SK-N-SH (cell line): ENCODE data around the gene COL15A1. TPM values are rescaled to one million over a fixed set of nuclear protein-coding genes. Genes with fewer than 3 reads are reported as not detected.

ENCODE experiments used
- CTCF ChIA-PET: fragments of 300-600, 350-600 bp; formaldehyde crosslinking; extraction: SDS; loops from one replicate; lab custom pipeline; 2021; lab: Yijun Ruan, JAX
- POLR2A ChIA-PET: fragments of 350-600 bp; sonication (Branson Sonifier 250); formaldehyde crosslinking; extraction: SDS; loops from one replicate; lab custom pipeline; 2020; ENCODE audit warnings: antibody characterized with exemption, inconsistent platforms; lab: Yijun Ruan, JAX
- DNase-seq: peaks from one replicate; pipeline ENCODE4 v3.0.0; 2012
- H2AFZ ChIP-seq: fragments of 200-600 bp; sonication (generic); 2 replicates; pipeline ENCODE4 v1.8.1; 2016; ENCODE audit warnings: antibody characterized with exemption, mild to moderate bottlenecking, low read depth
- H3F3A ChIP-seq: fragments of 200-600 bp; sonication (generic); replicated peaks from 2 replicates; pipeline ENCODE3; 2016; ENCODE audit warnings: antibody characterized with exemption, mild to moderate bottlenecking; ENCODE audit not compliant: insufficient read depth
- H3K27ac ChIP-seq, 2 experiments: fragments of 200-500 bp in 1 of 2; fragments of 200-600 bp in 1 of 2; sonication (Bioruptor generic) in 1 of 2; sonication (generic), shearing (Covaris generic) in 1 of 2; 2 replicates each; pipeline versions ENCODE4 v1.5.1 to v1.6.1; 2014 to 2016; ENCODE audit warnings: low read depth in 2 of 2, inconsistent platforms in 1 of 2, low read length in 1 of 2, mild to moderate bottlenecking in 1 of 2, mixed read lengths in 1 of 2
- H3K27me3 ChIP-seq: fragments of 200-600 bp; sonication (generic), shearing (Covaris generic); 2 replicates; pipeline ENCODE4 v1.6.1; 2016; ENCODE audit warnings: mixed run types; ENCODE audit not compliant: insufficient read depth
- H3K36me3 ChIP-seq, 2 experiments: fragments of 200-500 bp in 1 of 2; fragments of 200-600 bp in 1 of 2; sonication (Bioruptor generic) in 1 of 2; sonication (generic) in 1 of 2; replicated peaks in 1 of 2; 2 replicates each; pipeline versions ENCODE3 to v1.5.1; 2014 to 2016; ENCODE audit warnings: low read length in 1 of 2, mild to moderate bottlenecking in 1 of 2; ENCODE audit not compliant: insufficient read depth in 2 of 2, control insufficient read depth in 1 of 2
- H3K4me1 ChIP-seq, 2 experiments: fragments of 200-500 bp in 1 of 2; fragments of 200-600 bp in 1 of 2; sonication (Bioruptor generic) in 1 of 2; sonication (generic), shearing (Covaris generic) in 1 of 2; 2 replicates each; pipeline versions ENCODE4 v1.5.1 to v1.6.1; 2014 to 2016; ENCODE audit warnings: low read depth in 1 of 2, low read length in 1 of 2, mixed run types in 1 of 2; ENCODE audit not compliant: insufficient read depth in 2 of 2, control insufficient read depth in 1 of 2
- H3K4me2 ChIP-seq: fragments of 200-600 bp; sonication (generic), shearing (Covaris generic); 2 replicates; pipeline ENCODE4 v1.6.1; 2017; ENCODE audit warnings: mixed run types
- H3K4me3 ChIP-seq, 2 experiments: fragments of 200-500 bp in 1 of 2; fragments of 200-600 bp in 1 of 2; sonication (Bioruptor generic) in 1 of 2; sonication (generic), shearing (Covaris generic) in 1 of 2; 2 replicates each; pipeline versions ENCODE4 v1.5.1 to v1.8.1; 2014 to 2016; ENCODE audit warnings: low read depth in 2 of 2, inconsistent platforms in 1 of 2, low read length in 1 of 2, mild to moderate bottlenecking in 1 of 2, mixed read lengths in 1 of 2, moderate library complexity in 1 of 2
- H3K79me2 ChIP-seq: fragments of 200-600 bp; sonication (generic); 2 replicates; pipeline ENCODE4 v1.8.1; 2017; ENCODE audit warnings: mild to moderate bottlenecking; ENCODE audit not compliant: insufficient read depth
- H3K9ac ChIP-seq: fragments of 200-600 bp; sonication (generic); 2 replicates; pipeline ENCODE4 v1.6.1; 2017; ENCODE audit warnings: mixed run types
- H3K9me2 ChIP-seq: fragments of 200-600 bp; sonication (generic); 2 replicates; pipeline ENCODE4 v1.6.1; 2017; ENCODE audit warnings: mixed run types
- H3K9me3 ChIP-seq: fragments of 200-600 bp; sonication (generic); 2 replicates; pipeline ENCODE4 v1.6.1; 2017; ENCODE audit warnings: mixed run types, mild to moderate bottlenecking, moderate library complexity
- H4K20me1 ChIP-seq: fragments of 200-600 bp; sonication (generic); 2 replicates; pipeline ENCODE4 v1.6.1; 2017; ENCODE audit warnings: mild to moderate bottlenecking, mixed run types; ENCODE audit not compliant: insufficient read depth
- EP300 ChIP-seq, 2 experiments: IDR thresholded peaks; 2 replicates each; pipeline versions ENCODE4 v1.4.0 to v1.6.1; 2012; ENCODE audit warnings: borderline replicate concordance in 1 of 2, low read depth in 1 of 2, low read length in 1 of 2
- EZH2phosphoT487 ChIP-seq: fragments of 200-600 bp; sonication (generic); IDR thresholded peaks from 2 replicates; pipeline ENCODE4 v1.6.1; 2017; ENCODE audit warnings: low read depth, mixed run types, mild to moderate bottlenecking, antibody characterized with exemption, moderate library complexity, borderline replicate concordance
- FOSL2 ChIP-seq: IDR thresholded peaks from 2 replicates; pipeline ENCODE4 v1.4.0; 2012; ENCODE audit warnings: low read depth, mild to moderate bottlenecking, moderate library complexity, borderline replicate concordance
- FOXJ3 ChIP-seq: sonication (generic); formaldehyde crosslinking; IDR thresholded peaks from 2 replicates; pipeline ENCODE4 v1.5.1; 2020; ENCODE audit warnings: mild to moderate bottlenecking, missing genetic modification reagents
- GATA2 ChIP-seq: sonication (generic); formaldehyde crosslinking; IDR thresholded peaks from 2 replicates; pipeline ENCODE4 v1.5.0; 2020; ENCODE audit warnings: mild to moderate bottlenecking, missing genetic modification reagents
- JUND ChIP-seq: IDR thresholded peaks from 2 replicates; pipeline ENCODE4 v1.4.0; 2012
- NFIC ChIP-seq: IDR thresholded peaks from 2 replicates; pipeline ENCODE4 v1.4.0; 2012; ENCODE audit warnings: borderline replicate concordance
- RAD21 ChIP-seq: IDR thresholded peaks from 2 replicates; pipeline ENCODE4 v1.6.1; 2012; ENCODE audit warnings: mild to moderate bottlenecking, low read length
- SIN3A ChIP-seq: IDR thresholded peaks from 2 replicates; pipeline ENCODE4 v1.6.1; 2012; ENCODE audit warnings: low read depth, mild to moderate bottlenecking, low read length, moderate library complexity, borderline replicate concordance
- SMC3 ChIP-seq: IDR thresholded peaks from 2 replicates; pipeline ENCODE4 v1.6.1; 2012; ENCODE audit warnings: low read depth, low read length, improper control_type of control experiment
- TCF12 ChIP-seq: IDR thresholded peaks from 2 replicates; pipeline ENCODE4 v1.4.0; 2012
- USF1 ChIP-seq: IDR thresholded peaks from 2 replicates; pipeline ENCODE4 v1.4.0; 2012; ENCODE audit warnings: low read depth, borderline replicate concordance
- YY1 ChIP-seq: IDR thresholded peaks from 2 replicates; pipeline ENCODE4 v1.4.0; 2012; ENCODE audit warnings: low read depth, mild to moderate bottlenecking
- WGBS: methylation state at CpG from one replicate; pipeline ENCODE4 v1.1.6; 2017; ENCODE audit warnings: low lambda C conversion rate; 5-methylcytosine and 5-hydroxymethylcytosine counted together
- polyA plus RNA-seq, 3 experiments: library from polyadenylated mRNA; depleted of rRNA; stranded (reverse); fragments of >200 nt; gene quantifications; 2 replicates each; pipeline ENCODE4 v1.2.3, GENCODE V29; 2012
- TF ChIP-seq, protein P1 (sequence below): fragments of 150-350 bp; IDR thresholded peaks from 2 replicates; pipeline ENCODE4 v1.6.1; 2017; ENCODE audit warnings: antibody characterized with exemption, low read length, low read depth, borderline replicate concordance
- TF ChIP-seq, protein P2 (sequence below): IDR thresholded peaks from 2 replicates; pipeline ENCODE4 v1.4.0; 2012; ENCODE audit warnings: low read depth

Gene COL15A1
- polyA plus RNA-seq, 1 of the 3 experiments (the other 2 are of a cell fraction), result 0.84 TPM

DNA sequence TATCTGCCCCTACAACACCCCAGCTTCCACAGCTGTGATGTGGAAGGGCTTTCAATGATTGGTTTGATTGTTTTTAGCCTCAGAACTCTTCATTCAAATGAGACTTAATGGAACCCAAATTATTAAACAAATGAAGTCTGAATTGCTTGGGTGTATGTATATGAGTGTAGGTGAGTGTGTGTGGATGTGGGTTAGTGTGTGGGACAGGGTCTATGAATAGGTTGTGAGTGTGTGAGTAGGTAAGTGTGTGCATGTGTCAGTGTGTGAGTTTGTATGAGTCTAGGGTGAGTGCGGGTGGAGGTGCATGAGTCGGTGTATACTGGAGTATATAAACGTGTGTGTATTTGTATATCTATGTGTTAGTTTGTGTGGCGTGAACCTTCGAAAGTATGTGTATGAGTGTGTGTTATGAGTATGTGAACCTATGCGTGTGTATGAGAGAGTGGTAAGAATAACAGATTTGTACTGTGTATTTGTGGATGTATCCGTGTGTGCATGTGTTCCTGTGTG is 26.9 kb downstream of the COL15A1 start (continued):
- TF ChIP-seq GATA2, result no peak
- no peak for TF ChIP-seq USF1
- TF ChIP-seq, protein P1, sequence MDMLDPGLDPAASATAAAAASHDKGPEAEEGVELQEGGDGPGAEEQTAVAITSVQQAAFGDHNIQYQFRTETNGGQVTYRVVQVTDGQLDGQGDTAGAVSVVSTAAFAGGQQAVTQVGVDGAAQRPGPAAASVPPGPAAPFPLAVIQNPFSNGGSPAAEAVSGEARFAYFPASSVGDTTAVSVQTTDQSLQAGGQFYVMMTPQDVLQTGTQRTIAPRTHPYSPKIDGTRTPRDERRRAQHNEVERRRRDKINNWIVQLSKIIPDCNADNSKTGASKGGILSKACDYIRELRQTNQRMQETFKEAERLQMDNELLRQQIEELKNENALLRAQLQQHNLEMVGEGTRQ, result no peak
- TF ChIP-seq FOXJ3 (CRISPR knock-in tag), result no peak
- TF ChIP-seq EZH2phosphoT487, result no peak
- TF ChIP-seq YY1, result no peak
- TF ChIP-seq, all 33 proteins: peak for 0

- POLR2A ChIA-PET, result no interaction called here
- H3K27me3 ChIP-seq, result no peaks in the 10 kb centered on the region
Observed at GRCh38 chr9:98971168-98971914, 27.6 kb downstream of the COL15A1 start.

More at GRCh38 chr9:98971168-98971914, 27.6 kb downstream of the COL15A1 start:
- Histone ChIP-seq H3K36me3 (no peaks in the 10 kb centered on the region), H3K9ac (peak overlapping the region; percentile 20; the same call in 1 of the 2 replicates), H3K27ac (peak overlapping the region in 1 of 2 experiments; percentile 79; a peak in 2 of 4 replicates), H3K4me2 (peak overlapping the region; percentile 59), H3K9me3 (no peaks in the 10 kb centered on the region), H3K4me3 (no peak overlapping the region), H3K79me2 (no peaks in the 10 kb centered on the region), H3K4me1 (peaks cover 4 to 5% of the 10 kb centered on the region in 2 experiments; a peak in 1 of 4 replicates), H2AFZ (no peak overlapping the region), H3F3A (no peaks in the 10 kb centered on the region), H4K20me1 (no peaks in the 10 kb centered on the region), H3K9me2 (no peaks in the 10 kb centered on the region)
- CTCF ChIA-PET, result no interaction called here
- DNase-seq, result no peak
- TF ChIP-seq RAD21 (no peak), SMC3 (no peak), SIN3A (0 out of 2 replicates have a peak, but pooled peaks have one; percentile 28), NFIC (no peak), EP300 (IDR thresholded peaks at IDR 0.05; ENCODE audit: borderline replicate concordance in 1 of 2, low read depth in 1 of 2, low read length in 1 of 2) (0 out of 4 replicates have a peak, but pooled peaks of 1 of the 2 experiments have one; percentile 6), TCF12 (peak; percentile 70), JUND (peak; percentile 90), YY1 (no peak), USF1 (peak; percentile 41; the same call in 1 of the 2 replicates), FOSL2 (peak; percentile 92)
- TF ChIP-seq, protein P2, sequence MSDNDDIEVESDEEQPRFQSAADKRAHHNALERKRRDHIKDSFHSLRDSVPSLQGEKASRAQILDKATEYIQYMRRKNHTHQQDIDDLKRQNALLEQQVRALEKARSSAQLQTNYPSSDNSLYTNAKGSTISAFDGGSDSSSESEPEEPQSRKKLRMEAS, result peak; percentile 84
- 60% methylated on average over 20 of the region's 20 CpGs for WGBS
